Measurements from ENCODE around the gene MBNL2.

MBNL2 gene

GRCh38 chr13:97295283-97296182, 73.4 kb downstream of the MBNL2 start:
- Histone ChIP-seq H3K9ac (ENCODE audit: low read length) (no peak overlapping the region), H3K4me1 (ENCODE audit: insufficient read depth, low read length) (peaks cover 55% of the 10 kb centered on the region), H3K27ac (ENCODE audit: low read depth, low read length) (peak overlapping the region; percentile 27), H3K9me3 (ENCODE audit: low read length) (no peaks in the 10 kb centered on the region), H3K27me3 (ENCODE audit: control insufficient read depth in 1 of 2, insufficient read depth in 2 of 2, low read length in 2 of 2) (no peaks in the 10 kb centered on the region), H3K4me3 (ENCODE audit: low read depth in 1 of 2, low read length in 2 of 2) (no peak overlapping the region), H3K36me3 (ENCODE audit: insufficient read depth, low read length) (no peaks in the 10 kb centered on the region)

GRCh38 chr13:97296740-97297139, 74.6 kb downstream of the MBNL2 start:
- Histone ChIP-seq H3K4me1 (ENCODE audit: insufficient read depth, low read length) (peaks cover 66% of the 10 kb centered on the region), H3K4me3 (ENCODE audit: low read depth in 1 of 2, low read length in 2 of 2) (no peak overlapping the region), H3K27me3 (ENCODE audit: control insufficient read depth in 1 of 2, insufficient read depth in 2 of 2, low read length in 2 of 2) (no peaks in the 10 kb centered on the region), H3K27ac (ENCODE audit: low read depth, low read length) (peak overlapping the region; percentile 71), H3K36me3 (ENCODE audit: insufficient read depth, low read length) (no peaks in the 10 kb centered on the region), H3K9ac (ENCODE audit: low read length) (no peak overlapping the region), H3K9me3 (ENCODE audit: low read length) (no peaks in the 10 kb centered on the region)

- Histone ChIP-seq H3K36me3 (ENCODE audit: insufficient read depth, low read length) (no peaks in the 10 kb centered on the region), H3K27ac (ENCODE audit: low read depth, low read length) (peak overlapping the region; percentile 49), H3K9me3 (ENCODE audit: low read length) (no peaks in the 10 kb centered on the region), H3K9ac (ENCODE audit: low read length) (no peak overlapping the region), H3K27me3 (ENCODE audit: control insufficient read depth in 1 of 2, insufficient read depth in 2 of 2, low read length in 2 of 2) (no peaks in the 10 kb centered on the region), H3K4me3 (ENCODE audit: low read depth in 1 of 2, low read length in 2 of 2) (peak overlapping the region in 1 of 2 donors; percentile 18), H3K4me1 (ENCODE audit: insufficient read depth, low read length) (peaks cover 66% of the 10 kb centered on the region)
Measured at GRCh38 chr13:97298816-97299215, 76.7 kb downstream of the MBNL2 start.

- Histone ChIP-seq H3K27ac (ENCODE audit: low read depth, low read length) (no peak overlapping the region), H3K9ac (ENCODE audit: low read length) (no peak overlapping the region), H3K9me3 (ENCODE audit: low read length) (no peaks in the 10 kb centered on the region), H3K4me3 (ENCODE audit: low read depth in 1 of 2, low read length in 2 of 2) (no peak overlapping the region), H3K4me1 (ENCODE audit: insufficient read depth, low read length) (peaks cover 49% of the 10 kb centered on the region), H3K27me3 (ENCODE audit: control insufficient read depth in 1 of 2, insufficient read depth in 2 of 2, low read length in 2 of 2) (no peaks in the 10 kb centered on the region), H3K36me3 (ENCODE audit: insufficient read depth, low read length) (no peaks in the 10 kb centered on the region)
Measured at GRCh38 chr13:97300871-97301270, 78.7 kb downstream of the MBNL2 start.

GRCh38 chr13:97301382-97302095, 79.4 kb downstream of the MBNL2 start:
- H3K9me3 ChIP-seq (ENCODE audit: low read length), result no peaks in the 10 kb centered on the region
- no peaks in the 10 kb centered on the region for H3K36me3 ChIP-seq (ENCODE audit: insufficient read depth, low read length)
- H3K4me3 ChIP-seq (ENCODE audit: low read depth in 1 of 2, low read length in 2 of 2), result no peak overlapping the region
- H3K9ac ChIP-seq (ENCODE audit: low read length), result no peak overlapping the region
- no peaks in the 10 kb centered on the region for H3K27me3 ChIP-seq (ENCODE audit: control insufficient read depth in 1 of 2, insufficient read depth in 2 of 2, low read length in 2 of 2)
- no peak overlapping the region for H3K27ac ChIP-seq (ENCODE audit: low read depth, low read length)
- peaks cover 50% of the 10 kb centered on the region for H3K4me1 ChIP-seq (ENCODE audit: insufficient read depth, low read length)

- H3K27ac ChIP-seq (ENCODE audit: low read depth, low read length), result no peak overlapping the region
- H3K4me3 ChIP-seq (ENCODE audit: low read depth in 1 of 2, low read length in 2 of 2), result no peak overlapping the region
- H3K9me3 ChIP-seq (ENCODE audit: low read length), result no peaks in the 10 kb centered on the region
- no peak overlapping the region for H3K9ac ChIP-seq (ENCODE audit: low read length)
- H3K4me1 ChIP-seq (ENCODE audit: insufficient read depth, low read length), result peaks cover 50% of the 10 kb centered on the region
- H3K36me3 ChIP-seq (ENCODE audit: insufficient read depth, low read length), result no peaks in the 10 kb centered on the region
- H3K27me3 ChIP-seq (ENCODE audit: control insufficient read depth in 1 of 2, insufficient read depth in 2 of 2, low read length in 2 of 2), result no peaks in the 10 kb centered on the region
Measured at GRCh38 chr13:97302611-97303010, 80.5 kb downstream of the MBNL2 start.

GRCh38 chr13:97306106-97306505, 84.0 kb downstream of the MBNL2 start:
- H3K4me1 ChIP-seq (ENCODE audit: insufficient read depth, low read length), result peaks cover 41% of the 10 kb centered on the region
- H3K27ac ChIP-seq (ENCODE audit: low read depth, low read length), result no peak overlapping the region
- H3K4me3 ChIP-seq (ENCODE audit: low read depth in 1 of 2, low read length in 2 of 2), result no peak overlapping the region
- H3K9me3 ChIP-seq (ENCODE audit: low read length), result no peaks in the 10 kb centered on the region
- H3K36me3 ChIP-seq (ENCODE audit: insufficient read depth, low read length), result no peaks in the 10 kb centered on the region
- H3K27me3 ChIP-seq (ENCODE audit: control insufficient read depth in 1 of 2, insufficient read depth in 2 of 2, low read length in 2 of 2), result no peaks in the 10 kb centered on the region
- no peak overlapping the region for H3K9ac ChIP-seq (ENCODE audit: low read length)

GRCh38 chr13:97306645-97307044, 84.5 kb downstream of the MBNL2 start:
- no peak overlapping the region for H3K27ac ChIP-seq (ENCODE audit: low read depth, low read length)
- no peak overlapping the region for H3K9ac ChIP-seq (ENCODE audit: low read length)
- no peak overlapping the region for H3K4me3 ChIP-seq (ENCODE audit: low read depth in 1 of 2, low read length in 2 of 2)
- no peaks in the 10 kb centered on the region for H3K9me3 ChIP-seq (ENCODE audit: low read length)
- H3K27me3 ChIP-seq (ENCODE audit: control insufficient read depth in 1 of 2, insufficient read depth in 2 of 2, low read length in 2 of 2), result no peaks in the 10 kb centered on the region
- peaks cover 36% of the 10 kb centered on the region for H3K4me1 ChIP-seq (ENCODE audit: insufficient read depth, low read length)
- H3K36me3 ChIP-seq (ENCODE audit: insufficient read depth, low read length), result no peaks in the 10 kb centered on the region

GRCh38 chr13:97307118-97307881, 85.2 kb downstream of the MBNL2 start:
- no peaks in the 10 kb centered on the region for H3K9me3 ChIP-seq (ENCODE audit: low read length)
- H3K9ac ChIP-seq (ENCODE audit: low read length), result no peak overlapping the region
- no peak overlapping the region for H3K4me3 ChIP-seq (ENCODE audit: low read depth in 1 of 2, low read length in 2 of 2)
- no peaks in the 10 kb centered on the region for H3K27me3 ChIP-seq (ENCODE audit: control insufficient read depth in 1 of 2, insufficient read depth in 2 of 2, low read length in 2 of 2)
- peak overlapping the region; percentile 45 for H3K27ac ChIP-seq (ENCODE audit: low read depth, low read length)
- H3K36me3 ChIP-seq (ENCODE audit: insufficient read depth, low read length), result no peaks in the 10 kb centered on the region
- peaks cover 30% of the 10 kb centered on the region for H3K4me1 ChIP-seq (ENCODE audit: insufficient read depth, low read length)

- H3K4me1 ChIP-seq (ENCODE audit: insufficient read depth, low read length), result peaks cover 30% of the 10 kb centered on the region
- peak overlapping the region; percentile 45 for H3K27ac ChIP-seq (ENCODE audit: low read depth, low read length)
- H3K27me3 ChIP-seq (ENCODE audit: control insufficient read depth in 1 of 2, insufficient read depth in 2 of 2, low read length in 2 of 2), result no peaks in the 10 kb centered on the region
- no peaks in the 10 kb centered on the region for H3K9me3 ChIP-seq (ENCODE audit: low read length)
- H3K4me3 ChIP-seq (ENCODE audit: low read depth in 1 of 2, low read length in 2 of 2), result no peak overlapping the region
- no peak overlapping the region for H3K9ac ChIP-seq (ENCODE audit: low read length)
- no peaks in the 10 kb centered on the region for H3K36me3 ChIP-seq (ENCODE audit: insufficient read depth, low read length)
Measured at GRCh38 chr13:97307882-97308624, 85.9 kb downstream of the MBNL2 start.

All from muscle layer of colon (tissue), 2 donors.